ES-I3 (cell line): Measurements from ENCODE around the gene COX4I2.

Experiments
- H3K36me3 ChIP-seq: 2 replicates; pipeline ENCODE4 v1.6.1; 2013; ENCODE audit warnings: mild to moderate bottlenecking, low read length, control low read depth, moderate library complexity; ENCODE audit not compliant: insufficient read depth
- H3K4me1 ChIP-seq: 2 replicates; pipeline ENCODE4 v1.6.1; 2013; ENCODE audit warnings: mild to moderate bottlenecking, control low read depth, low read length; ENCODE audit not compliant: insufficient read depth
- H3K9ac ChIP-seq: 2 replicates; pipeline ENCODE4 v1.6.1; 2013; ENCODE audit warnings: low read depth, mild to moderate bottlenecking, low read length, moderate library complexity
- H3K9me3 ChIP-seq: 2 replicates; pipeline ENCODE4 v1.6.1; 2013; ENCODE audit warnings: mild to moderate bottlenecking, low read length, moderate library complexity; ENCODE audit not compliant: control insufficient read depth, insufficient read depth

The COX4I2 gene

DNA sequence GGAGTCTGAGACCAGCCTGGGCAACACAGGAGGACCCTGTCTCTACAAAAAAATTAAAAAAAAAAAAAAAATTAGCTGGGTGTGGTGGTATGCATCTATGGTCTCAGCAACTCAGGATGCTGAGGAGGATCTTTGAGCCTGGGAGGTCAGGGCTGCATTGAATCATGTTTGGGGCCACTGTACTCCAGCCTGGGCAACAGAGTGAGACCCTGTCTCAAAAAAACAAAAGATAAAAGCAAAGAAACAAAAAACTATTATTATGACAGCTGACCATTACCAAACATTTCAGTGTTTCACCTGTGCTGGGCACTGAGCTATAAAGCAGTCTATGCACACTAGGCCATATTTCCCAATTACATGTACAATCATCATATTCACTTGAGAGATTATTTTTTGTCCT is 35.7 kb downstream of the COX4I2 start:
- Histone ChIP-seq H3K9me3 (no peaks in the 10 kb centered on the region), H3K4me1 (peaks cover under 1% of the 10 kb centered on the region; the same call in 1 of the 2 replicates), H3K9ac (no peak overlapping the region), H3K36me3 (no peaks in the 10 kb centered on the region; the same call in 1 of the 2 replicates)

DNA sequence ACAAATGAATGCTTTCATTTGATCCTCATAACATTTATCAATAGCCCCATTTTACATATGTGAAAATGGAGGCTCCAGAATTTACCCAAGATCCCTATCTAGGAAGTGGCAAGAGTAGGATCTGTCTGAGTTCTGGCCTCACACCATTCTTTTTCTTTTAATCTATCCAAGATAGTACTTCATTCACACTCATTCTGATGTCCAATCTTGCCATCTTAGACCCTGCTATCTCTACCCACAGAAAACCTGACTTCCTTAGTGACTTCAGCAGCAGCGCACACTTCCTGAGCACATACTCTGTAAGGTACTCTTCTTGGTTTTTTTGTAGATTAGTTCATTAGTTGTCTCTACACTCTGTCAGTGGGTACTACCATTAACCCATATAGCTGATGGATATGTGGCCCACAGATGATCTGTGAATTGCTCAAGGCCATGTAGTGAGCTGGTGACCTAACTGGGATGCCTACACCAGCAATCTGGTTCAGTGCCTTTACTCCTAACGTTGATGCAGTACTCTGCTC is 36.3 kb downstream of the COX4I2 start:
- no peak overlapping the region for H3K9ac ChIP-seq
- peaks cover 6% of the 10 kb centered on the region; the same call in 1 of the 2 replicates for H3K4me1 ChIP-seq
- no peaks in the 10 kb centered on the region; the same call in 1 of the 2 replicates for H3K36me3 ChIP-seq
- H3K9me3 ChIP-seq: no peaks in the 10 kb centered on the region

DNA sequence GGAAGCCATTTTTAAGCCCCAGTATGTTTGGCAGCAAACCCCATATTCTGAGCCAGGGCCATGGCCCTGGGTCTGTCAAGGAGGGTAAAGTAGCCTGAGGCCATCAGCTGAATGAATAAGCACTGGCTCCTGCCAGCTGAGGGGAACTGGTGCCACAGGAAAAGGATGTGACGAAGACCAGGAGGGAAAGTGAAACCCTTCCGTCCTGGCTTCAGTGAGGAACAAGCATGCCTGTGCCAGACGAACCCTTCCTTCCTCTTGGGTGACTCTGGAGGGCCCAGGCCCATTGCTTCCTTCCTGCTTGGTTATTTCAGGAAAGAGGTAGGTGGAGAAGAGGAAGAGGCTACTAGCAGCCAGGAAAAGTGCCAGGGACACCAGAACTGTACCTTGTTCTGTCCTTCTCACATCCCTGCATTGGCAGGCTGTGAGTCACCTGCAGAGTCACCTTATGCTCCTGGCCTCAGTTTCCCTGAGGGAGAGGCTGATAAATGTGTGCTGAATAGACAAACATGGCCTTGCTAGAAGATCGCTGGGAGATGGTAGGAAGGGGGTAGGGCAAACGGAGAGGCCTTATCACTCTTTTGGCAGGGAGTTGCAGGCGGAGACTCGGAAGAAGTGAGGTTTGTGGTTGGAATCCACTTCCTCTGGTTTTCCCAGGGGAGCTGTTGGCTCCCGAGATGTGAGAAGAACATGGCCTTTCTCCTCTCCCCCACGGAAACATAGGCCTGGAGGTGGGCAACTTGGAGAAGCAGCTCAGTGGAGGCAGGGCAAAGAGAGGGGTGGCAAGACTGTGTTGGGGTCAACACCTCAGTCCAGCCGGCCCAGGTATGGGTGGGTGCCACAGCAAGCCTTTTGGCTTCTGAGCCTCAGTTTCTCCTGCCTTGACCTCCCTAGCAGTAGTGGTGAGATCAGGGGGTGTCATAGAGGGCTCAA is 37.4 kb downstream of the COX4I2 start:
- peaks cover 2% of the 10 kb centered on the region; the same call in 1 of the 2 replicates for H3K36me3 ChIP-seq
- H3K4me1 ChIP-seq: peaks cover 12% of the 10 kb centered on the region; the same call in 1 of the 2 replicates
- H3K9ac ChIP-seq: no peak overlapping the region
- no peaks in the 10 kb centered on the region for H3K9me3 ChIP-seq

GRCh38 chr20:31675828-31676608 is 38.3 kb downstream of the COX4I2 start:
- Histone ChIP-seq H3K36me3 (peaks cover 2% of the 10 kb centered on the region; the same call in 1 of the 2 replicates), H3K9me3 (no peaks in the 10 kb centered on the region), H3K4me1 (peaks cover 19% of the 10 kb centered on the region; the same call in 1 of the 2 replicates), H3K9ac (no peak overlapping the region)

- Histone ChIP-seq H3K36me3 (peaks cover 2% of the 10 kb centered on the region; the same call in 1 of the 2 replicates), H3K9ac (no peak overlapping the region), H3K9me3 (no peaks in the 10 kb centered on the region), H3K4me1 (peaks cover 19% of the 10 kb centered on the region; the same call in 1 of the 2 replicates)
These were observed 38.9 kb downstream of the COX4I2 start for GRCh38 chr20:31676609-31676989.

DNA sequence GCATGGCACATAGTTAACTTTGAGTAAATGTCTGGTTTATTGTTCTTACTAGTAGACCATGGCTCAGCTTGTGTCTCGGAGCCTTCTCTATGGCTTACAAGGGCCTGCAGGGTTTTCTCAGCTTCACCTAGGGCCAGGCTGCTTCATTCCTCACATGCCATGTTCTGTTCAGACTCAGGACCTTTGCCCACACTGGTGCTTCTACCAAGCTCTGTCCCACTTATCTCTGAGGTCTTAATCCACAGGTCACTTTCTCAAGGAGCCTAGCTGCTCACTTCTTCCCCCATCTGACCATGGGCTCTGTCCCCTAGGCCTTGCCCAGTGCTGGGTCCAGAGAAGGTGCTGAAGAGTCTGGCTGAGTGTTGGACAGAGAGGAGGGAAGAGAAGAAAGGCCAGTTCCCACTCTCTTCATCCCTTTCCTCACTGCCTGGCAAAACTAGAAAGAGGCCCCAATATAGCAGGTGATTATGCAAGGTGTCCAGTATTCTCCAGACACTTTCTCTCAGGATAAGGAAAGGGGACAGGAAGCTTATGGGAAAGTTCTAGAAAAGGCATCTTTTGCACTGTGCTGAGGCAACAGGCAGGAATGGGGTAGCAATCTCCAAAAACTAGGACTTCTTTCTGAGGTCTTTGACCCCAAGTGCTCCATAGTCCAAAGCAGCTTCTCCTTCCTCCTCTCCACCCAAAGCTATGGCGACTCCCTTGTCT is 40.0 kb downstream of the COX4I2 start:
- Histone ChIP-seq H3K9ac (no peak overlapping the region), H3K36me3 (peaks cover 2% of the 10 kb centered on the region; the same call in 1 of the 2 replicates), H3K4me1 (peaks cover 19% of the 10 kb centered on the region; the same call in 1 of the 2 replicates), H3K9me3 (no peaks in the 10 kb centered on the region)

GRCh38 chr20:31678389-31679356 is 41.0 kb downstream of the COX4I2 start:
- H3K9me3 ChIP-seq: no peaks in the 10 kb centered on the region
- H3K36me3 ChIP-seq: peaks cover 2% of the 10 kb centered on the region; the same call in 1 of the 2 replicates
- H3K9ac ChIP-seq: no peak overlapping the region
- H3K4me1 ChIP-seq: peaks cover 19% of the 10 kb centered on the region; the same call in 1 of the 2 replicates

DNA sequence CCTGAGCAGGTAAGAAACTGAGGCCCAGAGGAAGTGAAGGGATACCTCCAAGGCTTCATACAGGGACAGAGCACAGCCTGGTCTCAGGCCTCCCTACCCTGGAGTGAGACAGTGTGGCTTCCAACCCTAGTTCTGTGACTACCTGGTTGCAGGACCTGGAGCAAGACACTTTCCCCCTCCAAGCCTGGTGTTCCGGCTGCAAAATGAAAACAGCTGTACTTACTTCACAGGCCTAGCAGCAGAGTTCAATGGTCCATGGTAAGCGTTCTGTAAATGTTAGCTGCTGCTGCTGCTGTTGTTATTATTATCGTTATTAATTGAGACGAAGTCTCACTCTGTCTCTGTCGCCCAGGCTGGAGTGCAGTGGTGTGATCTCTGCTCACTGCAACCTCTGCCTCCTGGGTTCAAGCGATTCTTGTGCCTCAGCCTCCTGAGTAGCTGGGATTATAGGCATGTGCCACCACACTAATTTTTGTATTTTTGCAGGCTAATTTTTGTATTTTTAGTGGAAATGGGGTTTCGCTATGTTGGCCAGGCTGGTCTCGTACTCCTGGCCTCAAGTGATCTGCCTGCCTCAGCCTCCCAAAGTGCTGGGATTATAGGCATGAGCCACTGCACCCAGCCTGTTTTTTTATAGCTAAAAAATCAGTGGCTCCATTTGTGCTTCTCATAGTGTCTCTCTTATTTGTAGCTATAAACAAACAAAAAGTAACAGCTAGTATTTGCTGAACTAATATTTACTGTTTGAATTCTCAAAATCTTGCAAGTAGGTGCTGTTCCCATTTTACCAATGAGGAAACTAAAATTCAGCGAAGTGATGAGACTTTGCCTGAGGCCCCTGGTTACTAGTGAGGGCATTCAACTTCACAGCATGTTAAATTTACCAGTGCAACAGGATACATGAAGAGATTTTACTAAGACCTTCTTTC is 41.9 kb downstream of the COX4I2 start:
- no peak overlapping the region for H3K9ac ChIP-seq
- H3K9me3 ChIP-seq: no peaks in the 10 kb centered on the region
- H3K4me1 ChIP-seq: peaks cover 19% of the 10 kb centered on the region; the same call in 1 of the 2 replicates
- peaks cover 8% of the 10 kb centered on the region for H3K36me3 ChIP-seq

DNA sequence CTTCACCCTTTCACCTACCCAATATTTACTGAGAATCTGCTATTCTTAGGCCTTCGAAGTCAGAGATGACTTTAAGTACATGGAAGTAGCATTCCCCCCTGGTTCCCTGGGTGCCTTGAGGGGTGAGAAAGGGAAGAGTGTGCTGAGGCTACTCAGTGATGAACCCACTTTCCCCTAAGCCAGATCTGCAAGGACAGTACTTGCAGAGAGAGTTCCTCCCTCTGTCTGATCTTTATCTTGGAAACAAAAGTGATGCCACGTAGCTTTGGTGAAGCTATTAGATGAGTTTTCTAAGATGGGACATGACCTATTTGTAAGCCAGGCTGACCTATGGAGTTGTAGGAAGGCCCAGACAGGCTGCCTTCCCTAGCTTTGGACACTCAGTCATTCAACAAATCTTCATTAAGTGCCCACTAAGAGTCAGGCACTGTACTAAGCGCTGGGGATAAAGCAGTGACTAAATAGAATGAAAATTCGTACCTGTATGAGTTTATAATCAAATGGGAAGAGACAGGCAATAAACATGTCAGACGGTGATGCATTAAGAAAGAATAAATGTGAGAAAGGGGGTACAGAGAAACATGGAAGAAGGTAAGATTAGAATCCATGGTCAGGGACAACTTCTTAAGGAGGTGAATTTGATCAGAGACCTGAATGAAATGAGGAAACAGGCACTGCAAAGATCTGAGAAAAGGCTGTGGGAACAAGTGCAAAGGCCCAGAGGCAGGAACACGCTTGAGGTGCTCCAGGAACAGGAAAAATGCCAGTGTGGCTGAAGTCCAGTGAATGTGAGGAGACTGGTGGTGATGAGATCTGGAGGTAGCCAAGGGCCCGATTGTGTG is 42.8 kb downstream of the COX4I2 start:
- H3K9ac ChIP-seq: no peak overlapping the region
- no peaks in the 10 kb centered on the region for H3K9me3 ChIP-seq
- peaks cover 9% of the 10 kb centered on the region for H3K36me3 ChIP-seq
- peaks cover 20% of the 10 kb centered on the region; the same call in 1 of the 2 replicates for H3K4me1 ChIP-seq

DNA sequence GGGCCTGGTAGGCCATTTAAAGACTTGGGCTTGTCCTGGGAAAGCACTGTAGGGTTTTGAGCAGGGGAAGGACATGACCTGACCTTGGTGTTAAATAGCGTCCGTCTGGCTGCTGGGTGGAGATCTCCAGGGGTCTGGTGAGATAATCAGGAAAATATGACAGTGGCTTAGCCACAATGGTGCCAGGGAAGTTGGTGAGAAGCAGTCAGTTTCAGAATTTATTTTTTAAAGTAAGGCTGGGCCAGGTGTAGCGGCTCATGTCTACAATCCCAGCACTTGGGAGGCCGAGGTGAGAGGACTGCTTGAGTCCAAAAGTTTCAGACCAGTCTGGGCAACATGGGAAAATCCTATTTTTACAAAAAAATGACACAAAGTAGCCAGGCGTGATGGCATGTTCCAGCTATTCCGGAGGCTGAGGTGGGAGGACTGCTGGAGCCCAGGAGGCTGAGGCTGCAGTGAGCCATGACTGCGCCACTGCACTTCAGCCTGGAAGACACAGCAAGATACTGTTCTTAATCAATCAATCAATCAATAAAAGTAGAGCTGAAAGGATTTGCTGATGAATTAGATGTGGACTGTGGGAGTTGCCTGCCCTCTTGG is 43.5 kb downstream of the COX4I2 start:
- peaks cover 27% of the 10 kb centered on the region; the same call in 1 of the 2 replicates for H3K4me1 ChIP-seq
- peaks cover 16% of the 10 kb centered on the region for H3K36me3 ChIP-seq
- no peaks in the 10 kb centered on the region for H3K9me3 ChIP-seq
- H3K9ac ChIP-seq: no peak overlapping the region

DNA sequence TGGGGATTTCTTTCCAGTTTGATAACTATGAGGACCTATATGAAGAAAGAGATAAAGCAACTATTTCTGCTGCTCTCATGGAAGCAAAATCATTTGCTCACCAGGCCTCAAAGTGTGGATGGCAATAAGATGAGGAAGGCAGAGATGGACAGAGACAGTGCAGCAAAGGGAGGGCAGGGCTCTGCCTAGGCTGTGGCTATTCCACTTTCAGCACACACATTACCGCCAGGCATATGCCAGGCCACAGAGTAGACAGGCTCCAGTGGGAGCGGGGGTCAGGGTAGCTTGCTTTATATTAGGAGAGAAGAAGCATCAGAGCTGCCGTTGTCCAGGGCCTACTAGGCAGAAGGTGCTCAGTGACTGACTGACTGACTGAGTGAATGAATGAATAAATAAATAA is 44.1 kb downstream of the COX4I2 start:
- H3K9me3 ChIP-seq: no peaks in the 10 kb centered on the region
- peaks cover 27% of the 10 kb centered on the region; the same call in 1 of the 2 replicates for H3K4me1 ChIP-seq
- H3K9ac ChIP-seq: no peak overlapping the region
- peaks cover 20% of the 10 kb centered on the region for H3K36me3 ChIP-seq
